Parathyroid adenoma (tissue), 2 donors: Measurements from ENCODE around the gene AGTR2.
"Not testable (repeated sequence)": the region's sequence is repeated elsewhere in the genome, so short reads cannot be mapped to it uniquely, and the experiment has no call there.

Source experiments
- H2AFZ ChIP-seq: fragments of 300-600 bp; sonication (generic); one replicate; pipeline ENCODE4 v1.7.0; 2017; ENCODE audit warnings: antibody characterized with exemption, mild to moderate bottlenecking
- H3K27ac ChIP-seq: fragments of 300-600 bp; sonication (generic); one replicate; pipeline ENCODE4 v1.7.0; 2017
- H3K27me3 ChIP-seq: fragments of 300-600 bp; sonication (generic); one replicate; pipeline ENCODE4 v1.7.0; 2017; ENCODE audit warnings: low read length; ENCODE audit not compliant: control insufficient read depth, insufficient read depth
- H3K36me3 ChIP-seq: fragments of 300-600 bp; sonication (generic); one replicate; pipeline ENCODE4 v1.7.0; 2017; ENCODE audit warnings: low read length; ENCODE audit not compliant: control insufficient read depth, insufficient read depth
- H3K4me1 ChIP-seq: fragments of 300-600 bp; sonication (generic); one replicate; pipeline ENCODE4 v1.7.0; 2017; ENCODE audit warnings: control low read depth
- H3K4me2 ChIP-seq: fragments of 300-600 bp; sonication (generic); one replicate; pipeline ENCODE4 v1.7.0; 2017; ENCODE audit warnings: low read length
- H3K4me3 ChIP-seq: fragments of 300-600 bp; sonication (generic); one replicate; pipeline ENCODE4 v1.7.0; 2017; ENCODE audit warnings: low read depth, low read length
- H3K79me2 ChIP-seq: fragments of 300-600 bp; sonication (generic); one replicate; pipeline ENCODE4 v1.7.0; 2017; ENCODE audit warnings: control low read depth
- H3K9ac ChIP-seq: fragments of 300-600 bp; sonication (generic); one replicate; pipeline ENCODE4 v1.7.0; 2017; ENCODE audit warnings: mild to moderate bottlenecking
- H3K9me3 ChIP-seq: fragments of 300-600 bp; sonication (generic); one replicate; pipeline ENCODE4 v1.7.0; 2017; ENCODE audit warnings: low read length; ENCODE audit not compliant: control insufficient read depth
- CTCF ChIP-seq: fragments of 300-600 bp; sonication (generic); IDR thresholded peaks from one replicate; pipeline ENCODE4 v1.7.0; 2017; ENCODE audit warnings: antibody characterized with exemption, mild to moderate bottlenecking
- donor health status: primary hyperparathyroidism.

Gene AGTR2

GRCh38 chrX:116204932-116205331 lies 34.4 kb downstream of the AGTR2 start:
- Histone ChIP-seq H3K79me2 (no peaks in the 10 kb centered on the region), H3K4me1 (no peaks in the 10 kb centered on the region), H3K27me3 (no peaks in the 10 kb centered on the region), H2AFZ (no peak overlapping the region), H3K36me3 (no peaks in the 10 kb centered on the region), H3K9ac (no peak overlapping the region), H3K4me3 (no peak overlapping the region), H3K27ac (no peak overlapping the region), H3K4me2 (no peak overlapping the region), H3K9me3 (no peaks in the 10 kb centered on the region)
- peak; percentile 36 for TF ChIP-seq CTCF

GRCh38 chrX:116213262-116213661 lies 42.7 kb downstream of the AGTR2 start:
- H3K4me2 ChIP-seq: no peak overlapping the region
- H3K27ac ChIP-seq: no peak overlapping the region
- H2AFZ ChIP-seq: no peak overlapping the region
- no peak overlapping the region for H3K4me3 ChIP-seq
- H3K9me3 ChIP-seq: no peaks in the 10 kb centered on the region
- H3K27me3 ChIP-seq: no peaks in the 10 kb centered on the region
- TF ChIP-seq CTCF: no peak
- no peaks in the 10 kb centered on the region for H3K79me2 ChIP-seq
- no peaks in the 10 kb centered on the region for H3K4me1 ChIP-seq
- no peaks in the 10 kb centered on the region for H3K36me3 ChIP-seq
- H3K9ac ChIP-seq: no peak overlapping the region

GRCh38 chrX:116217080-116217479 lies 46.5 kb downstream of the AGTR2 start:
- not testable (repeated sequence) for H3K36me3 ChIP-seq, H3K27ac ChIP-seq, H3K4me1 ChIP-seq, H3K9me3 ChIP-seq, H2AFZ ChIP-seq, H3K9ac ChIP-seq, H3K4me3 ChIP-seq, H3K27me3 ChIP-seq, H3K4me2 ChIP-seq, H3K79me2 ChIP-seq
